ENCODE measurements around the gene CALD1. TPM values are rescaled to one million over a fixed set of nuclear protein-coding genes. Genes with fewer than 3 reads are reported as not detected.

Gene CALD1
- polyA plus RNA-seq, 1 donor from 2014 or later, result 8.0 TPM

DNA sequence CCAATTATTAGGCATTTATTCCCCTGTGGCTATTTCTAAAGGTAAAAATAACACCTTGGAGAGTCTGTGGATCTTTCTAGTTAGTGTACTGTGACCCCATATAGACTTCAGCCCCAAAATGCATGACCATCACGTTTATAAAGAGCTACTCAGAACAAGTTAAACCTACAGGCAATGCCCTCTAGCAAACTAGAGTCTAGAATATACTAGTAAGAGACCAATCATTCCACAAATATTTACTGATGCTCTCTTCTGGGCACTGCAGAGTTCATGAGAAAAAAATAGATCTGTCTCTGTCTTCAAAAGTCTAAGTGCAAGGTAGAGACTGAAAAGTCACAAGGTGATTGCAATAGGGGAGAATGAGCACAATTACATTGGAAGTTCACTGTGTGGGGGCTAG lies 20.5 kb upstream of the CALD1 start:
- TF ChIP-seq MXI1 (conservative IDR thresholded peaks at IDR 0.05; ENCODE audit: poor library complexity, severe bottlenecking) (no peak), RAD21 (conservative IDR thresholded peaks at IDR 0.05) (no peak), POLR2AphosphoS5 (IDR thresholded peaks at IDR 0.05) (no peak), TAF1 (IDR thresholded peaks at IDR 0.05; ENCODE audit: low read depth) (no peak), EZH2 (IDR thresholded peaks at IDR 0.05; ENCODE audit: borderline replicate concordance, insufficient read depth, low read length, poor library complexity, severe bottlenecking) (no peak), SMC3 (conservative IDR thresholded peaks at IDR 0.05; ENCODE audit: poor library complexity) (no peak), EP300 (conservative IDR thresholded peaks at IDR 0.05; ENCODE audit: poor library complexity, severe bottlenecking) (no peak)
- TF ChIP-seq, protein P1, sequence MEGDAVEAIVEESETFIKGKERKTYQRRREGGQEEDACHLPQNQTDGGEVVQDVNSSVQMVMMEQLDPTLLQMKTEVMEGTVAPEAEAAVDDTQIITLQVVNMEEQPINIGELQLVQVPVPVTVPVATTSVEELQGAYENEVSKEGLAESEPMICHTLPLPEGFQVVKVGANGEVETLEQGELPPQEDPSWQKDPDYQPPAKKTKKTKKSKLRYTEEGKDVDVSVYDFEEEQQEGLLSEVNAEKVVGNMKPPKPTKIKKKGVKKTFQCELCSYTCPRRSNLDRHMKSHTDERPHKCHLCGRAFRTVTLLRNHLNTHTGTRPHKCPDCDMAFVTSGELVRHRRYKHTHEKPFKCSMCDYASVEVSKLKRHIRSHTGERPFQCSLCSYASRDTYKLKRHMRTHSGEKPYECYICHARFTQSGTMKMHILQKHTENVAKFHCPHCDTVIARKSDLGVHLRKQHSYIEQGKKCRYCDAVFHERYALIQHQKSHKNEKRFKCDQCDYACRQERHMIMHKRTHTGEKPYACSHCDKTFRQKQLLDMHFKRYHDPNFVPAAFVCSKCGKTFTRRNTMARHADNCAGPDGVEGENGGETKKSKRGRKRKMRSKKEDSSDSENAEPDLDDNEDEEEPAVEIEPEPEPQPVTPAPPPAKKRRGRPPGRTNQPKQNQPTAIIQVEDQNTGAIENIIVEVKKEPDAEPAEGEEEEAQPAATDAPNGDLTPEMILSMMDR (IDR thresholded peaks at IDR 0.05; ENCODE audit: poor library complexity, severe bottlenecking), result no peak
- TF ChIP-seq, protein P2, sequence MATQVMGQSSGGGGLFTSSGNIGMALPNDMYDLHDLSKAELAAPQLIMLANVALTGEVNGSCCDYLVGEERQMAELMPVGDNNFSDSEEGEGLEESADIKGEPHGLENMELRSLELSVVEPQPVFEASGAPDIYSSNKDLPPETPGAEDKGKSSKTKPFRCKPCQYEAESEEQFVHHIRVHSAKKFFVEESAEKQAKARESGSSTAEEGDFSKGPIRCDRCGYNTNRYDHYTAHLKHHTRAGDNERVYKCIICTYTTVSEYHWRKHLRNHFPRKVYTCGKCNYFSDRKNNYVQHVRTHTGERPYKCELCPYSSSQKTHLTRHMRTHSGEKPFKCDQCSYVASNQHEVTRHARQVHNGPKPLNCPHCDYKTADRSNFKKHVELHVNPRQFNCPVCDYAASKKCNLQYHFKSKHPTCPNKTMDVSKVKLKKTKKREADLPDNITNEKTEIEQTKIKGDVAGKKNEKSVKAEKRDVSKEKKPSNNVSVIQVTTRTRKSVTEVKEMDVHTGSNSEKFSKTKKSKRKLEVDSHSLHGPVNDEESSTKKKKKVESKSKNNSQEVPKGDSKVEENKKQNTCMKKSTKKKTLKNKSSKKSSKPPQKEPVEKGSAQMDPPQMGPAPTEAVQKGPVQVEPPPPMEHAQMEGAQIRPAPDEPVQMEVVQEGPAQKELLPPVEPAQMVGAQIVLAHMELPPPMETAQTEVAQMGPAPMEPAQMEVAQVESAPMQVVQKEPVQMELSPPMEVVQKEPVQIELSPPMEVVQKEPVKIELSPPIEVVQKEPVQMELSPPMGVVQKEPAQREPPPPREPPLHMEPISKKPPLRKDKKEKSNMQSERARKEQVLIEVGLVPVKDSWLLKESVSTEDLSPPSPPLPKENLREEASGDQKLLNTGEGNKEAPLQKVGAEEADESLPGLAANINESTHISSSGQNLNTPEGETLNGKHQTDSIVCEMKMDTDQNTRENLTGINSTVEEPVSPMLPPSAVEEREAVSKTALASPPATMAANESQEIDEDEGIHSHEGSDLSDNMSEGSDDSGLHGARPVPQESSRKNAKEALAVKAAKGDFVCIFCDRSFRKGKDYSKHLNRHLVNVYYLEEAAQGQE (IDR thresholded peaks at IDR 0.05; ENCODE audit: borderline replicate concordance), result no peak
- Histone ChIP-seq H2AFZ (ENCODE audit: low read depth, low read length) (no peak overlapping the region), H3K4me3 (ENCODE audit: low read length) (no peak overlapping the region), H3K4me2 (ENCODE audit: low read length) (no peak overlapping the region), H3K27ac (ENCODE audit: low read length) (no peak overlapping the region), H3K36me3 (ENCODE audit: insufficient read depth, low read length) (no peaks in the 10 kb centered on the region), H3F3A (ENCODE audit: insufficient read depth, low read length, poor library complexity, severe bottlenecking) (no peaks in the 10 kb centered on the region), H3K79me2 (replicated peaks; ENCODE audit: insufficient read depth, low read length) (no peaks in the 10 kb centered on the region), H3K9ac (ENCODE audit: low read length) (no peak overlapping the region), H4K20me1 (ENCODE audit: insufficient read depth) (no peaks in the 10 kb centered on the region), H3K27me3 (ENCODE audit: insufficient read depth, low read depth, low read length) (no peaks in the 10 kb centered on the region), H3K9me3 (ENCODE audit: low read length) (no peaks in the 10 kb centered on the region), H3K9me2 (ENCODE audit: insufficient read depth, low read length) (no peaks in the 10 kb centered on the region)

DNA sequence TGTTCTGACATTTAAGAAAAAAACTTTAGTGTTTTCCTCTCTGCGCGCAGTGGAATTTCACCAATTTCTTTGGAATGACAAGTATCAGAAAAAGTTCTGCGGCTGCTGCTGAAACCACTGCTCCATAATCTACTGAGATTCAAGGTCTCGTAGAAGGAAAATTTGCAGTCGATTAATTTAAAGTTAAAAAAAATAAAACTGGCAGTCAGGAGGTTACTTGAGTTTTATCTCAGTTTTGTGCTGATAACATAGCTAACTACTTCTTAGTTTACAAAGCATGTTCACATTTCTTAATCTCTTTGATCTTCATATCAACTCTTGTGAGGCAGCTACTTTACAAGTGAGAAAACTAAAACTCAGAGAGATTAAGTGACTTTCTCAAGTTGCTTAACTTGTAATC lies 18.2 kb upstream of the CALD1 start:
- no peak overlapping the region for H3K4me3 ChIP-seq (ENCODE audit: low read length)
- no peaks in the 10 kb centered on the region for H3K9me3 ChIP-seq (ENCODE audit: low read length)
- no peaks in the 10 kb centered on the region for H3K36me3 ChIP-seq (ENCODE audit: insufficient read depth, low read length)
- TF ChIP-seq MXI1 (conservative IDR thresholded peaks at IDR 0.05; ENCODE audit: poor library complexity, severe bottlenecking) (no peak), TAF1 (IDR thresholded peaks at IDR 0.05; ENCODE audit: low read depth) (no peak), POLR2AphosphoS5 (IDR thresholded peaks at IDR 0.05) (no peak), EP300 (conservative IDR thresholded peaks at IDR 0.05; ENCODE audit: poor library complexity, severe bottlenecking) (no peak), SMC3 (conservative IDR thresholded peaks at IDR 0.05; ENCODE audit: poor library complexity) (no peak), EZH2 (IDR thresholded peaks at IDR 0.05; ENCODE audit: borderline replicate concordance, insufficient read depth, low read length, poor library complexity, severe bottlenecking) (no peak)
- TF ChIP-seq, protein P2 (IDR thresholded peaks at IDR 0.05; ENCODE audit: borderline replicate concordance), result no peak
- no peak overlapping the region for H3K9ac ChIP-seq (ENCODE audit: low read length)
- H3K27ac ChIP-seq (ENCODE audit: low read length), result no peak overlapping the region
- H4K20me1 ChIP-seq (ENCODE audit: insufficient read depth), result no peaks in the 10 kb centered on the region
- H2AFZ ChIP-seq (ENCODE audit: low read depth, low read length), result no peak overlapping the region
- H3K27me3 ChIP-seq (ENCODE audit: insufficient read depth, low read depth, low read length), result no peaks in the 10 kb centered on the region
- H3K9me2 ChIP-seq (ENCODE audit: insufficient read depth, low read length), result no peaks in the 10 kb centered on the region
- H3K79me2 ChIP-seq (replicated peaks; ENCODE audit: insufficient read depth, low read length), result no peaks in the 10 kb centered on the region
- no peaks in the 10 kb centered on the region for H3F3A ChIP-seq (ENCODE audit: insufficient read depth, low read length, poor library complexity, severe bottlenecking)
- H3K4me2 ChIP-seq (ENCODE audit: low read length), result no peak overlapping the region
